ENCODE results near the gene CNOT2.

GRCh38 chr12:70252832-70253231 lies 9.6 kb downstream of the CNOT2 start:
- TF ChIP-seq, protein P1, sequence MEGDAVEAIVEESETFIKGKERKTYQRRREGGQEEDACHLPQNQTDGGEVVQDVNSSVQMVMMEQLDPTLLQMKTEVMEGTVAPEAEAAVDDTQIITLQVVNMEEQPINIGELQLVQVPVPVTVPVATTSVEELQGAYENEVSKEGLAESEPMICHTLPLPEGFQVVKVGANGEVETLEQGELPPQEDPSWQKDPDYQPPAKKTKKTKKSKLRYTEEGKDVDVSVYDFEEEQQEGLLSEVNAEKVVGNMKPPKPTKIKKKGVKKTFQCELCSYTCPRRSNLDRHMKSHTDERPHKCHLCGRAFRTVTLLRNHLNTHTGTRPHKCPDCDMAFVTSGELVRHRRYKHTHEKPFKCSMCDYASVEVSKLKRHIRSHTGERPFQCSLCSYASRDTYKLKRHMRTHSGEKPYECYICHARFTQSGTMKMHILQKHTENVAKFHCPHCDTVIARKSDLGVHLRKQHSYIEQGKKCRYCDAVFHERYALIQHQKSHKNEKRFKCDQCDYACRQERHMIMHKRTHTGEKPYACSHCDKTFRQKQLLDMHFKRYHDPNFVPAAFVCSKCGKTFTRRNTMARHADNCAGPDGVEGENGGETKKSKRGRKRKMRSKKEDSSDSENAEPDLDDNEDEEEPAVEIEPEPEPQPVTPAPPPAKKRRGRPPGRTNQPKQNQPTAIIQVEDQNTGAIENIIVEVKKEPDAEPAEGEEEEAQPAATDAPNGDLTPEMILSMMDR (IDR thresholded peaks at IDR 0.05; ENCODE audit: low read depth, low read length, missing input control) = no peak
- TF ChIP-seq FOXA2 (IDR thresholded peaks at IDR 0.05) (no peak), RAD21 (IDR thresholded peaks at IDR 0.05) (no peak), REST (IDR thresholded peaks at IDR 0.05) (no peak), JUND (IDR thresholded peaks at IDR 0.05) (no peak), MAX (IDR thresholded peaks at IDR 0.05) (no peak), SP1 (IDR thresholded peaks at IDR 0.05) (no peak), TAF1 (conservative IDR thresholded peaks at IDR 0.05) (no peak), YY1 (IDR thresholded peaks at IDR 0.05) (no peak)
- TF ChIP-seq, protein P2, sequence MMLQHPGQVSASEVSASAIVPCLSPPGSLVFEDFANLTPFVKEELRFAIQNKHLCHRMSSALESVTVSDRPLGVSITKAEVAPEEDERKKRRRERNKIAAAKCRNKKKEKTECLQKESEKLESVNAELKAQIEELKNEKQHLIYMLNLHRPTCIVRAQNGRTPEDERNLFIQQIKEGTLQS (IDR thresholded peaks at IDR 0.05) = no peak

Measured in liver (tissue), 3 donors.